ENCODE data around the gene SIL1. TPM values are rescaled to one million over a fixed set of nuclear protein-coding genes. Genes with fewer than 3 reads are reported as not detected.

SIL1 gene
- total and polyA plus RNA-seq, 2 experiments from 2014 or later = 78.8 to 89.8 TPM

- Histone ChIP-seq H3K27ac (no peak overlapping the region), H3K9ac (no peak overlapping the region)
These were observed 243.0 kb downstream of the SIL1 start for GRCh38 chr5:138955013-138955660.

DNA sequence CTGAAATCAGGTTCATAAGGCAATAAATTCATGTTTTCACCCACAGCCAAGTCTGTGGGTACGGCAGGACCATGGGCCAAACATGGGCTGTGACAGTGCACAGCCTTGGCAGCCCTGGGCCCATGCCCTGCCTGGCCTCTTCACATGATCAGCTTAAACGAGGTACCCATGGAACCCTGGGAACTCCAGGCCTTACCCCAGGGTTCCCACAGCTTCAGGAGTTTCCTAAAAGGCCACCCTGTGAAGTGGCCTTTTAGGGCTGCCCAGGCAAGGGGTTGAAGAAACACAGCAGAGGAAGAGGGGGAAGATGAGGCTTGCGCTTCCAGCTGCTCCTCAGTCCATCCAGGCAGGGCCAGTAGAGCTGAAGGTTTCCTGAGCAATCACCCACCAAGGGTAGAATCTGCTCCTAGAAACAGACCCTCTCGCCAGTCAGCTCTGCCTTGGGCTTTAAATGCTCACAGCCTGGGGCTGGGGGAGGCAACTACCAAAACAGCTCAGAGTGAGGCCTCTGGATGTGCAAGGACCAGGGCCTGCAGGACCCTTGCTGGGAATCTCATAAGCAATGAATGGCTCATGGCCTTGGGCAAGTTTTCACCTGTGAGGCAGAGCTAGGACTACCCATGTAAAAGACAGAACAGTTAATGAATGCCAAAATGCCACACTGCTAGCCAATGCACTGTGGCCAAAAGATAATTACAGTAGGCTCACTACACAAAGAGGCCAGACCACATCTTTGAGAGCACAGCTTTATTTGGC is 243.7 kb downstream of the SIL1 start:
- Histone ChIP-seq H3K9me3 (ENCODE audit: low read depth) (no peaks in the 10 kb centered on the region), H3K4me2 (ENCODE audit: unreplicated experiment) (no peak overlapping the region), H3K36me3 (ENCODE audit: low read depth) (no peaks in the 10 kb centered on the region), H3F3A (ENCODE audit: insufficient read depth) (no peaks in the 10 kb centered on the region), H3K27me3 (replicated peaks; ENCODE audit: insufficient read depth) (no peaks in the 10 kb centered on the region), H3K9me2 (ENCODE audit: insufficient read depth) (no peaks in the 10 kb centered on the region), H3K9ac (no peak overlapping the region), H3K27ac (no peak overlapping the region), H2AFZ (no peak overlapping the region), H3K79me2 (ENCODE audit: insufficient read depth) (no peaks in the 10 kb centered on the region), H3K4me1 (ENCODE audit: insufficient read depth) (peaks cover 11% of the 10 kb centered on the region), H4K20me1 (ENCODE audit: insufficient read depth) (no peaks in the 10 kb centered on the region), H3K4me3 (no peak overlapping the region)
- in situ Hi-C loops (cut with MboI) = no loop called here
- TF ChIP-seq EZH2 (IDR thresholded peaks at IDR 0.05; ENCODE audit: insufficient read depth, poor library complexity, severe bottlenecking) = no peak
- no peak for TF ChIP-seq EZH2phosphoT487 (IDR thresholded peaks at IDR 0.05; ENCODE audit: insufficient read depth, low read depth)
- 79 to 90% methylated on average over 4 of the region's 4 CpGs for WGBS, 2 experiments (ENCODE audit: low coverage in 1 of 2, low lambda C conversion rate in 2 of 2, missing lambda C conversion rate in 2 of 2)
- no peak for DNase-seq

More at GRCh38 chr5:138955013-138955660, 243.0 kb downstream of the SIL1 start:
- in situ Hi-C loops (cut with MboI) = no loop called here
- Histone ChIP-seq H2AFZ (no peak overlapping the region), H3K36me3 (ENCODE audit: low read depth) (no peaks in the 10 kb centered on the region), H3K9me3 (ENCODE audit: low read depth) (no peaks in the 10 kb centered on the region), H3K4me2 (ENCODE audit: unreplicated experiment) (no peak overlapping the region), H3K4me1 (ENCODE audit: insufficient read depth) (peaks cover 11% of the 10 kb centered on the region), H3K9me2 (ENCODE audit: insufficient read depth) (no peaks in the 10 kb centered on the region), H3K79me2 (ENCODE audit: insufficient read depth) (no peaks in the 10 kb centered on the region), H3F3A (ENCODE audit: insufficient read depth) (no peaks in the 10 kb centered on the region), H3K4me3 (no peak overlapping the region), H3K27me3 (replicated peaks; ENCODE audit: insufficient read depth) (no peaks in the 10 kb centered on the region), H4K20me1 (ENCODE audit: insufficient read depth) (no peaks in the 10 kb centered on the region)
- WGBS, 2 experiments (ENCODE audit: low coverage in 1 of 2, low lambda C conversion rate in 2 of 2, missing lambda C conversion rate in 2 of 2) = 86 to 88% methylated on average over 12 of the region's 12 CpGs
- DNase-seq = no peak
- TF ChIP-seq EZH2phosphoT487 (IDR thresholded peaks at IDR 0.05; ENCODE audit: insufficient read depth, low read depth) = no peak
- TF ChIP-seq EZH2 (IDR thresholded peaks at IDR 0.05; ENCODE audit: insufficient read depth, poor library complexity, severe bottlenecking) = no peak

DNA sequence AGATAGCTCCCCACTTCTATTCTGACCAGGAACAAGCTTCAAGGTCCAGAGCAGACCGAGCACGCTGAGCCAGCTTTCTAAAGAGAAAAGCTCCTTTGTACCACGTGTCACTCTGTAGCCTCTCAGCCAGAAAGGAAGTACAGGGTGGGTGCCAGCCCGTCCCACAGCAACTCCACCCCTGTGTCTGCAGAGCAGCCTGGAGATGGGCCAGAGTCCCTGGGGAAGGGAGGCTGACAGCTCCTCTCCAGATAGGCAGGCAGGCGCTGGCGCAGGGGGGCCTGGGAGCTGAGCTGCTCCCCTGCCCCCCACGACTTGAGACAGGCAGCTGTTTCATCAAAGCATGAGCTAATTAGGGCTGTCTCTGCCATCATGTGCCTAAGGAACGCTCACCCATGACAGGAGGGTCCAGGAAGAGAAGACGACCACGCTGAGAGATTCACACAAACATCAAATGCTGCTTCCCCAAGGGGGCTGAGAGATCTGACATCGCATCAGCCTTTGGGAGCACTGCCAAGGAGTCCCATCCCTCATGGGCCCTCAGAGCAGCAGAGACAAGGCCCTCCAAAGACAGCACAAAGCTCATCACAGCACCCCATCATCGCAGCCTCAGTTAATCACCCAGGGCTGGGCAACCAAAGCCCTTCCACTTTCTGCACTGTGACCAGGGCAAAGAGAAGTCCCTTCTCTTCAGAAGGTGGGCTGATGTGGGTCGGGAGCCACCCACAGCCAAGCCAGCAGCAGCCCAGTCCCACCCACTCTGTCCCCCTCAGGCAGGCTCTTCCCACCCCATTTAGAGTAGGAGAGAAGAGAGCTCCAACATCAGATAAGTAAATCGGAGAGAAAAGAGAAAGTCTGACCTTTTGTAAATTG is 244.5 kb downstream of the SIL1 start:
- H3K9ac ChIP-seq = no peak overlapping the region
- 36 to 37% methylated on average over 14 of the region's 14 CpGs for WGBS, 2 experiments (ENCODE audit: low coverage in 1 of 2, low lambda C conversion rate in 2 of 2, missing lambda C conversion rate in 2 of 2)
- H3K4me1 ChIP-seq (ENCODE audit: insufficient read depth) = peaks cover 11% of the 10 kb centered on the region
- peak overlapping the region; percentile 39; the same call in 1 of the 2 replicates for H2AFZ ChIP-seq
- in situ Hi-C loops (cut with MboI) = no loop called here
- no peak overlapping the region for H3K27ac ChIP-seq
- no peak for TF ChIP-seq EZH2phosphoT487 (IDR thresholded peaks at IDR 0.05; ENCODE audit: insufficient read depth, low read depth)
- TF ChIP-seq EZH2 (IDR thresholded peaks at IDR 0.05; ENCODE audit: insufficient read depth, poor library complexity, severe bottlenecking) = no peak
- H3K27me3 ChIP-seq (replicated peaks; ENCODE audit: insufficient read depth) = no peaks in the 10 kb centered on the region
- no peaks in the 10 kb centered on the region for H3K9me2 ChIP-seq (ENCODE audit: insufficient read depth)
- no peaks in the 10 kb centered on the region for H3F3A ChIP-seq (ENCODE audit: insufficient read depth)
- H3K4me3 ChIP-seq = no peak overlapping the region
- H3K36me3 ChIP-seq (ENCODE audit: low read depth) = no peaks in the 10 kb centered on the region
- DNase-seq = peak; percentile 76
- H3K79me2 ChIP-seq (ENCODE audit: insufficient read depth) = no peaks in the 10 kb centered on the region
- H3K4me2 ChIP-seq (ENCODE audit: unreplicated experiment) = peak overlapping the region; percentile 44
- no peaks in the 10 kb centered on the region for H4K20me1 ChIP-seq (ENCODE audit: insufficient read depth)
- no peaks in the 10 kb centered on the region for H3K9me3 ChIP-seq (ENCODE audit: low read depth)

GRCh38 chr5:138952962-138953361 is 245.2 kb downstream of the SIL1 start:
- Histone ChIP-seq H2AFZ (peak overlapping the region; percentile 39; the same call in 1 of the 2 replicates), H3K4me2 (ENCODE audit: unreplicated experiment) (peak overlapping the region; percentile 44), H3K9me3 (ENCODE audit: low read depth) (no peaks in the 10 kb centered on the region)

More at GRCh38 chr5:138952962-138953361, 245.2 kb downstream of the SIL1 start:
- no peaks in the 10 kb centered on the region for H3K27me3 ChIP-seq (replicated peaks; ENCODE audit: insufficient read depth)
- H3K36me3 ChIP-seq (ENCODE audit: low read depth) = no peaks in the 10 kb centered on the region
- 17 to 21% methylated on average over 6 of the region's 6 CpGs for WGBS, 2 experiments (ENCODE audit: low coverage in 1 of 2, low lambda C conversion rate in 2 of 2, missing lambda C conversion rate in 2 of 2)
- no peaks in the 10 kb centered on the region for H4K20me1 ChIP-seq (ENCODE audit: insufficient read depth)
- DNase-seq = no peak
- H3K4me1 ChIP-seq (ENCODE audit: insufficient read depth) = peaks cover 11% of the 10 kb centered on the region
- no peak overlapping the region for H3K4me3 ChIP-seq
- TF ChIP-seq EZH2phosphoT487 (IDR thresholded peaks at IDR 0.05; ENCODE audit: insufficient read depth, low read depth) (no peak), EZH2 (IDR thresholded peaks at IDR 0.05; ENCODE audit: insufficient read depth, poor library complexity, severe bottlenecking) (no peak)
- no peaks in the 10 kb centered on the region for H3F3A ChIP-seq (ENCODE audit: insufficient read depth)
- H3K9ac ChIP-seq = no peak overlapping the region
- no peaks in the 10 kb centered on the region for H3K9me2 ChIP-seq (ENCODE audit: insufficient read depth)
- no peaks in the 10 kb centered on the region for H3K79me2 ChIP-seq (ENCODE audit: insufficient read depth)
- H3K27ac ChIP-seq = no peak overlapping the region
- in situ Hi-C loops (cut with MboI) = no loop called here
